Measurements from ENCODE around the gene DDX24.
"Not testable (repeated sequence)": the region's sequence is repeated elsewhere in the genome, so short reads cannot be mapped to it uniquely, and the experiment has no call there.

DDX24 gene

GRCh38 chr14:94077111-94077821, 3.7 kb downstream of the DDX24 start:
- DNase-seq (ENCODE audit: low spot score) = no peak
- in situ Hi-C loops (cut with MboI; ENCODE audit: low sequenced_read_pairs, unreplicated experiment) = no loop called here
- no peak for TF ChIP-seq CTCF (IDR thresholded peaks at IDR 0.05; ENCODE audit: borderline replicate concordance, control extremely low read depth, extremely low read depth, insufficient read depth, missing control alignments)

- DNase-seq (ENCODE audit: low spot score) = no peak
- TF ChIP-seq CTCF (IDR thresholded peaks at IDR 0.05; ENCODE audit: borderline replicate concordance, control extremely low read depth, extremely low read depth, insufficient read depth, missing control alignments) = no peak
- in situ Hi-C loops (cut with MboI; ENCODE audit: low sequenced_read_pairs, unreplicated experiment) = no loop called here
Observed at GRCh38 chr14:94075008-94075407, 6.0 kb downstream of the DDX24 start.

GRCh38 chr14:94074534-94074933, 6.5 kb downstream of the DDX24 start:
- in situ Hi-C loops (cut with MboI; ENCODE audit: low sequenced_read_pairs, unreplicated experiment) = no loop called here
- no peak for TF ChIP-seq CTCF (IDR thresholded peaks at IDR 0.05; ENCODE audit: borderline replicate concordance, control extremely low read depth, extremely low read depth, insufficient read depth, missing control alignments)
- DNase-seq (ENCODE audit: low spot score) = no peak

- in situ Hi-C loops (cut with MboI; ENCODE audit: low sequenced_read_pairs, unreplicated experiment); DNase-seq (ENCODE audit: low spot score): not testable (repeated sequence)
Observed at GRCh38 chr14:94072076-94072475, 8.9 kb downstream of the DDX24 start.

GRCh38 chr14:94066089-94066676, 14.8 kb downstream of the DDX24 start:
- no peak for TF ChIP-seq CTCF (IDR thresholded peaks at IDR 0.05; ENCODE audit: borderline replicate concordance, control extremely low read depth, extremely low read depth, insufficient read depth, missing control alignments)
- DNase-seq (ENCODE audit: low spot score) = no peak
- in situ Hi-C loops (cut with MboI; ENCODE audit: low sequenced_read_pairs, unreplicated experiment) = no loop called here

- DNase-seq (ENCODE audit: low spot score) = no peak
- in situ Hi-C loops (cut with MboI; ENCODE audit: low sequenced_read_pairs, unreplicated experiment) = no loop called here
Observed at GRCh38 chr14:94062344-94062940, 18.6 kb downstream of the DDX24 start.

More at GRCh38 chr14:94062344-94062940, 18.6 kb downstream of the DDX24 start:
- TF ChIP-seq CTCF (IDR thresholded peaks at IDR 0.05; ENCODE audit: borderline replicate concordance, control extremely low read depth, extremely low read depth, insufficient read depth, missing control alignments) = no peak
